HepG2 (cell line): Measurements from ENCODE around the gene CPNE5. TPM values are rescaled to one million over a fixed set of nuclear protein-coding genes. Genes with fewer than 3 reads are reported as not detected.
A peak's percentile ranks its signal among the peaks of the same experiment; 100 is the strongest.

Experiments
- ETV5 ChIP-seq: IDR thresholded peaks from 2 replicates; pipeline ENCODE4 v1.6.1; 2018; ENCODE audit warnings: missing biosample characterization, missing genetic modification reagents, inconsistent platforms, borderline replicate concordance
- HDAC2 ChIP-seq: sonication (generic); formaldehyde crosslinking; IDR thresholded peaks from 2 replicates; pipeline ENCODE4 v1.4.0; 2020; ENCODE audit warnings: missing genetic modification reagents
- KDM1A ChIP-seq: IDR thresholded peaks from 2 replicates; pipeline ENCODE4 v1.6.1; 2016; ENCODE audit warnings: missing compliant biosample characterization
- KLF16 ChIP-seq, 2 experiments: sonication (generic) in 1 of 2; formaldehyde crosslinking in 1 of 2; IDR thresholded peaks; 2 replicates each; pipeline versions ENCODE4 v1.6.1 to v1.8.0; 2016 to 2023; ENCODE audit warnings: missing genetic modification reagents in 2 of 2, missing compliant biosample characterization in 1 of 2
- MAFF ChIP-seq: IDR thresholded peaks from 2 replicates; pipeline ENCODE4 v1.6.1; 2011; ENCODE audit warnings: low read depth, low read length, improper control_type of control experiment
- MED1 ChIP-seq: sonication (generic); formaldehyde crosslinking; IDR thresholded peaks from 2 replicates; pipeline ENCODE4 v1.4.0; 2020; ENCODE audit warnings: missing genetic modification reagents
- MTF2 ChIP-seq: sonication (generic); formaldehyde crosslinking; IDR thresholded peaks from 2 replicates; pipeline ENCODE4 v1.5.0; 2020; ENCODE audit warnings: missing genetic modification reagents, borderline replicate concordance
- SP5 ChIP-seq: IDR thresholded peaks from 2 replicates; pipeline ENCODE4 v1.6.1; 2016; ENCODE audit warnings: low read depth, borderline replicate concordance
- SUZ12 ChIP-seq: fragments of 150-350 bp; IDR thresholded peaks from 2 replicates; pipeline ENCODE4 v1.6.1; 2014; ENCODE audit warnings: low read depth, low read length
- SYNCRIP ChIP-seq: fragments of 200-400 bp; formaldehyde crosslinking; IDR thresholded peaks from 2 replicates; pipeline ENCODE4 v1.6.1; 2018; ENCODE audit warnings: mild to moderate bottlenecking, low read depth, low read length; ENCODE audit not compliant: insufficient read depth
- YY1 ChIP-seq: IDR thresholded peaks from 2 replicates; pipeline ENCODE4 v1.6.1; 2011; ENCODE audit warnings: low read length, low read depth, moderate library complexity, mild to moderate bottlenecking; ENCODE audit not compliant: insufficient read depth, insufficient replicate concordance
- ZNF264 ChIP-seq: sonication (generic); formaldehyde crosslinking; IDR thresholded peaks from 2 replicates; pipeline ENCODE4 v1.4.0; 2020; ENCODE audit warnings: missing genetic modification reagents
- ZNF329 ChIP-seq: sonication (generic); formaldehyde crosslinking; IDR thresholded peaks from 2 replicates; pipeline ENCODE4 v1.9.0; 2021; ENCODE audit warnings: low read depth, mild to moderate bottlenecking, missing genetic modification reagents
- ZNF350 ChIP-seq: sonication (generic); formaldehyde crosslinking; IDR thresholded peaks from 2 replicates; pipeline ENCODE4 v1.4.0; 2020; ENCODE audit warnings: mild to moderate bottlenecking, low read depth, missing genetic modification reagents, borderline replicate concordance
- ZNF383 ChIP-seq: sonication (generic); formaldehyde crosslinking; IDR thresholded peaks from 2 replicates; pipeline ENCODE4 v1.4.0; 2020; ENCODE audit warnings: missing genetic modification reagents, mild to moderate bottlenecking, borderline replicate concordance
- ZNF713 ChIP-seq: sonication (generic); formaldehyde crosslinking; IDR thresholded peaks from 2 replicates; pipeline ENCODE4 v1.4.0; 2020; ENCODE audit warnings: mild to moderate bottlenecking, missing genetic modification reagents
- ZNF746 ChIP-seq: sonication (generic); formaldehyde crosslinking; IDR thresholded peaks from 2 replicates; pipeline ENCODE4 v1.8.0; 2022; ENCODE audit warnings: mild to moderate bottlenecking, missing genetic modification reagents
- ZNF775 ChIP-seq: sonication (generic); formaldehyde crosslinking; IDR thresholded peaks from 2 replicates; pipeline ENCODE4 v1.4.0; 2020; ENCODE audit warnings: missing genetic modification reagents, mild to moderate bottlenecking, moderate library complexity, borderline replicate concordance
- polyA plus RNA-seq, 8 experiments: library from polyadenylated mRNA; depleted of rRNA in 3 of 8; stranded (reverse) in 7 of 8; unstranded in 1 of 8; fragments of >200 nt; fragmentation: Illumina TruSeq in 4 of 8; extraction: Trizol in 4 of 8; gene quantifications; 2 replicates each; pipeline versions ENCODE4 v1.2.1 to v1.2.3, GENCODE V29; 2011 to 2016; ENCODE audit warnings: low read depth in 4 of 8, missing spikeins in 1 of 8, mixed read lengths in 1 of 8; ENCODE audit not compliant: insufficient read depth in 1 of 8
- total RNA-seq, 5 experiments: library from RNA; depleted of rRNA; stranded (reverse); fragments of >200 nt; fragmentation: Illumina TruSeq; extraction: Trizol; gene quantifications; 2 replicates each; pipeline ENCODE4 v1.2.3, GENCODE V29; 2016; ENCODE audit warnings: low read depth in 1 of 5
- TF ChIP-seq, protein P1 (sequence below): sonication (generic); formaldehyde crosslinking; IDR thresholded peaks from 2 replicates; pipeline ENCODE4 v1.9.0; 2022; ENCODE audit warnings: missing genetic modification reagents, mild to moderate bottlenecking, borderline replicate concordance
- TF ChIP-seq, protein P2 (sequence below): sonication (generic); formaldehyde crosslinking; IDR thresholded peaks from 2 replicates; pipeline ENCODE4 v1.4.0; 2020; ENCODE audit warnings: missing genetic modification reagents, mild to moderate bottlenecking, borderline replicate concordance
- TF ChIP-seq, protein P3 (sequence below): sonication (generic); formaldehyde crosslinking; conservative IDR thresholded peaks from 2 replicates; pipeline ENCODE4 v1.8.1; 2023; ENCODE audit warnings: missing genetic modification reagents

CPNE5 gene
- total and polyA plus RNA-seq, 2 of the 13 experiments (the other 11 are each of a cell fraction or from before 2014, with no cell fraction given): 0.16 TPM; not detected in 1

DNA sequence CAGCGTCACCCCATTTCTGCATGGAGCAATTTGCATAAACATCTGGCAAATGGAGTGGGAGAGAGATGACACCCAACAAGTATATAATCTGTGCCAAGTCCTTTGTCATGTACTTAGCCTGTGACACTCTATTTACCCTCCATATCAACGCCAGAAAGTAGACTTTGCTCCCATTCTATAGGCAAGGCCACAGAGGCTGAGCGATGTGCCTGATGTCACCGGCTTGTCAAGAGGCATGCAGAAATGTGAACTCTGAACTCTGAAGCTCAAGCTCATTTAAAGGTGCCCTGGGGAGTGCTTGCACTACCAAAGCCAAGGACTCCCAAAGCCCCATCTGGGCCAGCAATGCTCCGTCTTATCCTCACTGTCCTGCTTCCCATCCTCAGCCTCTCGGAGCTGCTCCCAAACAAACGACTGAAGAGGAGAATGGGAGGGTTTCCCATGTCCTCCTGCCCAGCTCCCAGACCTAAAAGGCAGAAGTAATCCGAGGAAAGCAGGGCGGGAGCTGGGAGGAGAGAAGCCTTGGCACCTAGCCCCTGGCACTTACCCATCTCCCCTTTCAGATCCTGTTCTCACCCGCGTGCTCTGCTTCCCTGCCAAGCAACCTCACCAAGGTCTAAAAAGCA is 9.2 kb downstream of the CPNE5 start (continued):
- TF ChIP-seq, protein P1, sequence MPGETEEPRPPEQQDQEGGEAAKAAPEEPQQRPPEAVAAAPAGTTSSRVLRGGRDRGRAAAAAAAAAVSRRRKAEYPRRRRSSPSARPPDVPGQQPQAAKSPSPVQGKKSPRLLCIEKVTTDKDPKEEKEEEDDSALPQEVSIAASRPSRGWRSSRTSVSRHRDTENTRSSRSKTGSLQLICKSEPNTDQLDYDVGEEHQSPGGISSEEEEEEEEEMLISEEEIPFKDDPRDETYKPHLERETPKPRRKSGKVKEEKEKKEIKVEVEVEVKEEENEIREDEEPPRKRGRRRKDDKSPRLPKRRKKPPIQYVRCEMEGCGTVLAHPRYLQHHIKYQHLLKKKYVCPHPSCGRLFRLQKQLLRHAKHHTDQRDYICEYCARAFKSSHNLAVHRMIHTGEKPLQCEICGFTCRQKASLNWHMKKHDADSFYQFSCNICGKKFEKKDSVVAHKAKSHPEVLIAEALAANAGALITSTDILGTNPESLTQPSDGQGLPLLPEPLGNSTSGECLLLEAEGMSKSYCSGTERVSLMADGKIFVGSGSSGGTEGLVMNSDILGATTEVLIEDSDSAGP (CRISPR knock-in tag): peak; percentile 95
- 0 out of 2 replicates have a peak, but pooled peaks have one; percentile 20 for TF ChIP-seq MAFF
- TF ChIP-seq, protein P2, sequence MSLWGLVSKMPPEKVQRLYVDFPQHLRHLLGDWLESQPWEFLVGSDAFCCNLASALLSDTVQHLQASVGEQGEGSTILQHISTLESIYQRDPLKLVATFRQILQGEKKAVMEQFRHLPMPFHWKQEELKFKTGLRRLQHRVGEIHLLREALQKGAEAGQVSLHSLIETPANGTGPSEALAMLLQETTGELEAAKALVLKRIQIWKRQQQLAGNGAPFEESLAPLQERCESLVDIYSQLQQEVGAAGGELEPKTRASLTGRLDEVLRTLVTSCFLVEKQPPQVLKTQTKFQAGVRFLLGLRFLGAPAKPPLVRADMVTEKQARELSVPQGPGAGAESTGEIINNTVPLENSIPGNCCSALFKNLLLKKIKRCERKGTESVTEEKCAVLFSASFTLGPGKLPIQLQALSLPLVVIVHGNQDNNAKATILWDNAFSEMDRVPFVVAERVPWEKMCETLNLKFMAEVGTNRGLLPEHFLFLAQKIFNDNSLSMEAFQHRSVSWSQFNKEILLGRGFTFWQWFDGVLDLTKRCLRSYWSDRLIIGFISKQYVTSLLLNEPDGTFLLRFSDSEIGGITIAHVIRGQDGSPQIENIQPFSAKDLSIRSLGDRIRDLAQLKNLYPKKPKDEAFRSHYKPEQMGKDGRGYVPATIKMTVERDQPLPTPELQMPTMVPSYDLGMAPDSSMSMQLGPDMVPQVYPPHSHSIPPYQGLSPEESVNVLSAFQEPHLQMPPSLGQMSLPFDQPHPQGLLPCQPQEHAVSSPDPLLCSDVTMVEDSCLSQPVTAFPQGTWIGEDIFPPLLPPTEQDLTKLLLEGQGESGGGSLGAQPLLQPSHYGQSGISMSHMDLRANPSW: no peak
- peak; percentile 47 for TF ChIP-seq ETV5 (CRISPR knock-in tag)
- TF ChIP-seq, protein P3, sequence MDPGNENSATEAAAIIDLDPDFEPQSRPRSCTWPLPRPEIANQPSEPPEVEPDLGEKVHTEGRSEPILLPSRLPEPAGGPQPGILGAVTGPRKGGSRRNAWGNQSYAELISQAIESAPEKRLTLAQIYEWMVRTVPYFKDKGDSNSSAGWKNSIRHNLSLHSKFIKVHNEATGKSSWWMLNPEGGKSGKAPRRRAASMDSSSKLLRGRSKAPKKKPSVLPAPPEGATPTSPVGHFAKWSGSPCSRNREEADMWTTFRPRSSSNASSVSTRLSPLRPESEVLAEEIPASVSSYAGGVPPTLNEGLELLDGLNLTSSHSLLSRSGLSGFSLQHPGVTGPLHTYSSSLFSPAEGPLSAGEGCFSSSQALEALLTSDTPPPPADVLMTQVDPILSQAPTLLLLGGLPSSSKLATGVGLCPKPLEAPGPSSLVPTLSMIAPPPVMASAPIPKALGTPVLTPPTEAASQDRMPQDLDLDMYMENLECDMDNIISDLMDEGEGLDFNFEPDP (CRISPR knock-in tag): no peak
- no peak for TF ChIP-seq SUZ12
- peak in 1 of 2 experiments; percentile 80; a peak in 2 of 4 replicates for TF ChIP-seq KLF16 (CRISPR knock-in tag; IDR thresholded peaks at IDR 0.05)
- TF ChIP-seq SP5: peak; percentile 15; the same call in 1 of the 2 replicates
- peak; percentile 98 for TF ChIP-seq KDM1A (CRISPR knock-in tag)
- 0 out of 2 replicates have a peak, but pooled peaks have one; percentile 38 for TF ChIP-seq MTF2 (CRISPR knock-in tag)
- peak; percentile 89 for TF ChIP-seq MED1 (CRISPR knock-in tag)
- TF ChIP-seq SYNCRIP: no peak
- no peak for TF ChIP-seq YY1
- no peak for TF ChIP-seq ZNF383 (CRISPR knock-in tag)
- no peak for TF ChIP-seq ZNF329
- TF ChIP-seq ZNF713 (CRISPR knock-in tag): no peak
- no peak for TF ChIP-seq ZNF775
- TF ChIP-seq ZNF746 (CRISPR knock-in tag): no peak
- TF ChIP-seq HDAC2 (CRISPR knock-in tag): peak; percentile 96
- peak; percentile 54 for TF ChIP-seq ZNF350
- TF ChIP-seq ZNF264 (CRISPR knock-in tag): peak; percentile 92
